ENCODE measurements around the gene DLGAP4.

DLGAP4 gene

GRCh38 chr20:36439731-36440072, 133.6 kb downstream of the DLGAP4 start:
- no peak overlapping the region for H3K4me3 ChIP-seq (ENCODE audit: low read depth in 1 of 2, low read length in 2 of 2)
- H3K36me3 ChIP-seq (ENCODE audit: insufficient read depth, low read length): no peaks in the 10 kb centered on the region
- H3K27me3 ChIP-seq (ENCODE audit: control insufficient read depth in 1 of 2, insufficient read depth in 2 of 2, low read length in 2 of 2): peaks cover 6 to 17% of the 10 kb centered on the region in 2 donors
- no peaks in the 10 kb centered on the region for H3K9me3 ChIP-seq (ENCODE audit: low read length)
- H3K27ac ChIP-seq (ENCODE audit: low read depth, low read length): no peak overlapping the region
- no peak overlapping the region for H3K9ac ChIP-seq (ENCODE audit: low read length)
- H3K4me1 ChIP-seq (ENCODE audit: insufficient read depth, low read length): no peaks in the 10 kb centered on the region

- Histone ChIP-seq H3K9me3 (ENCODE audit: low read length) (no peaks in the 10 kb centered on the region), H3K27ac (ENCODE audit: low read depth, low read length) (no peak overlapping the region), H3K36me3 (ENCODE audit: insufficient read depth, low read length) (no peaks in the 10 kb centered on the region), H3K4me3 (ENCODE audit: low read depth in 1 of 2, low read length in 2 of 2) (no peak overlapping the region), H3K4me1 (ENCODE audit: insufficient read depth, low read length) (no peaks in the 10 kb centered on the region), H3K9ac (ENCODE audit: low read length) (no peak overlapping the region), H3K27me3 (ENCODE audit: control insufficient read depth in 1 of 2, insufficient read depth in 2 of 2, low read length in 2 of 2) (peaks cover 6 to 17% of the 10 kb centered on the region in 2 donors)
These were observed 134.4 kb downstream of the DLGAP4 start for GRCh38 chr20:36440370-36441026.

- no peak overlapping the region for H3K9ac ChIP-seq (ENCODE audit: low read length)
- H3K27me3 ChIP-seq (ENCODE audit: control insufficient read depth in 1 of 2, insufficient read depth in 2 of 2, low read length in 2 of 2): peaks cover 6 to 17% of the 10 kb centered on the region in 2 donors
- no peak overlapping the region for H3K4me3 ChIP-seq (ENCODE audit: low read depth in 1 of 2, low read length in 2 of 2)
- H3K27ac ChIP-seq (ENCODE audit: low read depth, low read length): no peak overlapping the region
- no peaks in the 10 kb centered on the region for H3K36me3 ChIP-seq (ENCODE audit: insufficient read depth, low read length)
- no peaks in the 10 kb centered on the region for H3K9me3 ChIP-seq (ENCODE audit: low read length)
- H3K4me1 ChIP-seq (ENCODE audit: insufficient read depth, low read length): no peaks in the 10 kb centered on the region
These were observed 134.9 kb downstream of the DLGAP4 start for GRCh38 chr20:36441027-36441414.

GRCh38 chr20:36441416-36441815, 135.3 kb downstream of the DLGAP4 start:
- no peak overlapping the region for H3K4me3 ChIP-seq (ENCODE audit: low read depth in 1 of 2, low read length in 2 of 2)
- H3K9me3 ChIP-seq (ENCODE audit: low read length): no peaks in the 10 kb centered on the region
- no peaks in the 10 kb centered on the region for H3K4me1 ChIP-seq (ENCODE audit: insufficient read depth, low read length)
- H3K27ac ChIP-seq (ENCODE audit: low read depth, low read length): no peak overlapping the region
- H3K9ac ChIP-seq (ENCODE audit: low read length): no peak overlapping the region
- H3K36me3 ChIP-seq (ENCODE audit: insufficient read depth, low read length): no peaks in the 10 kb centered on the region
- peaks cover 6 to 14% of the 10 kb centered on the region in 2 donors for H3K27me3 ChIP-seq (ENCODE audit: control insufficient read depth in 1 of 2, insufficient read depth in 2 of 2, low read length in 2 of 2)

GRCh38 chr20:36445847-36446246, 139.7 kb downstream of the DLGAP4 start:
- Histone ChIP-seq H3K27me3 (ENCODE audit: control insufficient read depth in 1 of 2, insufficient read depth in 2 of 2, low read length in 2 of 2) (no peaks in the 10 kb centered on the region), H3K4me1 (ENCODE audit: insufficient read depth, low read length) (no peaks in the 10 kb centered on the region), H3K27ac (ENCODE audit: low read depth, low read length) (no peak overlapping the region), H3K9me3 (ENCODE audit: low read length) (no peaks in the 10 kb centered on the region), H3K9ac (ENCODE audit: low read length) (no peak overlapping the region), H3K4me3 (ENCODE audit: low read depth in 1 of 2, low read length in 2 of 2) (no peak overlapping the region), H3K36me3 (ENCODE audit: insufficient read depth, low read length) (no peaks in the 10 kb centered on the region)

- H3K9me3 ChIP-seq (ENCODE audit: low read length): no peaks in the 10 kb centered on the region
- no peak overlapping the region for H3K4me3 ChIP-seq (ENCODE audit: low read depth in 1 of 2, low read length in 2 of 2)
- H3K27ac ChIP-seq (ENCODE audit: low read depth, low read length): no peak overlapping the region
- no peaks in the 10 kb centered on the region for H3K27me3 ChIP-seq (ENCODE audit: control insufficient read depth in 1 of 2, insufficient read depth in 2 of 2, low read length in 2 of 2)
- H3K36me3 ChIP-seq (ENCODE audit: insufficient read depth, low read length): no peaks in the 10 kb centered on the region
- H3K4me1 ChIP-seq (ENCODE audit: insufficient read depth, low read length): no peaks in the 10 kb centered on the region
- H3K9ac ChIP-seq (ENCODE audit: low read length): no peak overlapping the region
These were observed 140.4 kb downstream of the DLGAP4 start for GRCh38 chr20:36446557-36446956.

GRCh38 chr20:36447101-36447500, 141.0 kb downstream of the DLGAP4 start:
- Histone ChIP-seq H3K4me1 (ENCODE audit: insufficient read depth, low read length) (no peaks in the 10 kb centered on the region), H3K36me3 (ENCODE audit: insufficient read depth, low read length) (no peaks in the 10 kb centered on the region), H3K27me3 (ENCODE audit: control insufficient read depth in 1 of 2, insufficient read depth in 2 of 2, low read length in 2 of 2) (no peaks in the 10 kb centered on the region), H3K27ac (ENCODE audit: low read depth, low read length) (no peak overlapping the region), H3K9ac (ENCODE audit: low read length) (no peak overlapping the region), H3K9me3 (ENCODE audit: low read length) (no peaks in the 10 kb centered on the region), H3K4me3 (ENCODE audit: low read depth in 1 of 2, low read length in 2 of 2) (no peak overlapping the region)

- Histone ChIP-seq H3K27ac (ENCODE audit: low read depth, low read length) (no peak overlapping the region), H3K9me3 (ENCODE audit: low read length) (no peaks in the 10 kb centered on the region), H3K9ac (ENCODE audit: low read length) (no peak overlapping the region), H3K4me1 (ENCODE audit: insufficient read depth, low read length) (peaks cover 4% of the 10 kb centered on the region), H3K27me3 (ENCODE audit: control insufficient read depth in 1 of 2, insufficient read depth in 2 of 2, low read length in 2 of 2) (no peaks in the 10 kb centered on the region), H3K36me3 (ENCODE audit: insufficient read depth, low read length) (no peaks in the 10 kb centered on the region), H3K4me3 (ENCODE audit: low read depth in 1 of 2, low read length in 2 of 2) (no peak overlapping the region)
These were observed 143.5 kb downstream of the DLGAP4 start for GRCh38 chr20:36449663-36450062.

GRCh38 chr20:36454332-36454697, 148.2 kb downstream of the DLGAP4 start:
- H3K27me3 ChIP-seq (ENCODE audit: control insufficient read depth in 1 of 2, insufficient read depth in 2 of 2, low read length in 2 of 2): no peaks in the 10 kb centered on the region
- no peak overlapping the region for H3K27ac ChIP-seq (ENCODE audit: low read depth, low read length)
- peaks cover 6% of the 10 kb centered on the region for H3K4me1 ChIP-seq (ENCODE audit: insufficient read depth, low read length)
- H3K36me3 ChIP-seq (ENCODE audit: insufficient read depth, low read length): no peaks in the 10 kb centered on the region
- H3K9me3 ChIP-seq (ENCODE audit: low read length): no peaks in the 10 kb centered on the region
- H3K4me3 ChIP-seq (ENCODE audit: low read depth in 1 of 2, low read length in 2 of 2): no peak overlapping the region
- no peak overlapping the region for H3K9ac ChIP-seq (ENCODE audit: low read length)

- Histone ChIP-seq H3K4me3 (ENCODE audit: low read depth in 1 of 2, low read length in 2 of 2) (no peak overlapping the region), H3K36me3 (ENCODE audit: insufficient read depth, low read length) (no peaks in the 10 kb centered on the region), H3K9me3 (ENCODE audit: low read length) (no peaks in the 10 kb centered on the region), H3K27ac (ENCODE audit: low read depth, low read length) (no peak overlapping the region), H3K27me3 (ENCODE audit: control insufficient read depth in 1 of 2, insufficient read depth in 2 of 2, low read length in 2 of 2) (no peaks in the 10 kb centered on the region), H3K4me1 (ENCODE audit: insufficient read depth, low read length) (peaks cover 6% of the 10 kb centered on the region), H3K9ac (ENCODE audit: low read length) (no peak overlapping the region)
These were observed 148.7 kb downstream of the DLGAP4 start for GRCh38 chr20:36454698-36455427.

- no peak overlapping the region for H3K27ac ChIP-seq (ENCODE audit: low read depth, low read length)
- no peak overlapping the region for H3K4me3 ChIP-seq (ENCODE audit: low read depth in 1 of 2, low read length in 2 of 2)
- no peaks in the 10 kb centered on the region for H3K27me3 ChIP-seq (ENCODE audit: control insufficient read depth in 1 of 2, insufficient read depth in 2 of 2, low read length in 2 of 2)
- no peaks in the 10 kb centered on the region for H3K36me3 ChIP-seq (ENCODE audit: insufficient read depth, low read length)
- H3K9ac ChIP-seq (ENCODE audit: low read length): no peak overlapping the region
- peaks cover 13% of the 10 kb centered on the region for H3K4me1 ChIP-seq (ENCODE audit: insufficient read depth, low read length)
- no peaks in the 10 kb centered on the region for H3K9me3 ChIP-seq (ENCODE audit: low read length)
These were observed 150.0 kb downstream of the DLGAP4 start for GRCh38 chr20:36455972-36456625.
